GM18502 (cell line): Measurements from ENCODE around the gene IGLL5.

Experiments
- ATAC-seq: cut with Tn5 transposase; IDR thresholded peaks from one replicate; pipeline ENCODE4 v1.9.1; 2021; ENCODE audit warnings: mild to moderate bottlenecking; ENCODE audit not compliant: unreplicated experiment, poor library complexity

Gene IGLL5

GRCh38 chr22:22935056-22935545 lies 47.5 kb downstream of the IGLL5 start:
- peak; percentile 37 for ATAC-seq

GRCh38 chr22:22935546-22936157 lies 48.0 kb downstream of the IGLL5 start:
- peak; percentile 84 for ATAC-seq

DNA sequence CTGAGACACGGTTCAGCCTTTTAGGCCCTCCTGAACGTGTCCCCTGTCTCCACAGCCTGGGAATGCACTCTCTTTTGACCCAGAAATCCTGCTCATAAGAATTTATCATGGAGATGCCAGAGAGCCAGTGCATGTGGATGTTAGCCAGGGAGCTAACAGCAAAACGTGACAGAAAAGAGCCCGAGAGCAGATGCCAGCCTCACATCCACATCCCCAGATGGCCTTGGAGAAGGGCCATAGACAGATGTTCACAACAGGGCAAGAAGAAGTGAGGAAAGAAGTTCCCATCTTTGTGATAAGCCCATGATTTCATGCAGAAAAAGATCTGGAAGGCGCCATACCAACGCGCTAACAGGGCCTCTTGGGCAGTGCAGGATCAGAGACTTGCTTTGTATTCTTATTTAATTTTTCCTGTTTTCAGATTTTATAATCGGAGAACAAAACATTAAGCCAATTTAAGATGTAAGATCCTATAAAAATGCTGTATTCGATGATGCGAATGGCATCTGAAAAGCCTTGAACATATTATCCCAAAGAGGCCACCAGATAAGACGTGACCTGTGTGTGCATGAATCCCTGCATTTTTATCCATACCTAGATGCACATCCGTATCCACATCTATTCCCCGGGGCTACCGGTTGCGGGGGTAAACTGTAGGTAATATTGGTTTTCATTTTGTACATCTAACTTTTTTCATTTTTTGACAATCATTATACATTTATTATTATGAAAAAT lies 48.7 kb downstream of the IGLL5 start:
- ATAC-seq: no peak

- ATAC-seq: no peak
These were observed 49.5 kb downstream of the IGLL5 start for GRCh38 chr22:22936915-22937656.

DNA sequence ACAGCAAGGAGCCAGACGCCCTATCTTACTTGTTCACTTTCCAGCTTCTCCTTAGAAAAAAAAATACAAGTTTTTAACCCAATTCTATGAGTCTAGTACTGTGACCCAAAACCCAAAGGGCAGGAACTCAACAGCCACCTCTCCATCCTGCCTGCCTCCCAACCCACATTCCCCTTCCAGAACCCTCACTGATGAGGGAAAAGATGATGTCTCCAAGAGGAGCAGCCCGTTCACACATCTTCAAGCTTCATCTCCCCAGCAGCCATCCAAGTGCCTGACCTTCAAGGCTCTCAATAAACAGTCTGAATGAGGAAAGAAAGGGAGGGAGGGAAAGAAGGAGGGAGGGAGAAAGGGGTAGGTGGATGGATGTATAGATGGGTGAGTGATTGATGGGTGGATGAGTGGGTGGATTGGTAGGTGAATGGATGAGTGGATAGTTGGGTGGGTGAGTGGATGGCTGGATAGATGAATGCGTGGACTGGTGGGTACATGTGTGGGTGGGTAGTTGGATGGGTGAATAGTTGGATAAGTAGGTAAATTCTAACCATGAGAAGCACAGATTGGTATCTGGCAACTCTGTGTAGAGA lies 50.4 kb downstream of the IGLL5 start:
- no peak for ATAC-seq

DNA sequence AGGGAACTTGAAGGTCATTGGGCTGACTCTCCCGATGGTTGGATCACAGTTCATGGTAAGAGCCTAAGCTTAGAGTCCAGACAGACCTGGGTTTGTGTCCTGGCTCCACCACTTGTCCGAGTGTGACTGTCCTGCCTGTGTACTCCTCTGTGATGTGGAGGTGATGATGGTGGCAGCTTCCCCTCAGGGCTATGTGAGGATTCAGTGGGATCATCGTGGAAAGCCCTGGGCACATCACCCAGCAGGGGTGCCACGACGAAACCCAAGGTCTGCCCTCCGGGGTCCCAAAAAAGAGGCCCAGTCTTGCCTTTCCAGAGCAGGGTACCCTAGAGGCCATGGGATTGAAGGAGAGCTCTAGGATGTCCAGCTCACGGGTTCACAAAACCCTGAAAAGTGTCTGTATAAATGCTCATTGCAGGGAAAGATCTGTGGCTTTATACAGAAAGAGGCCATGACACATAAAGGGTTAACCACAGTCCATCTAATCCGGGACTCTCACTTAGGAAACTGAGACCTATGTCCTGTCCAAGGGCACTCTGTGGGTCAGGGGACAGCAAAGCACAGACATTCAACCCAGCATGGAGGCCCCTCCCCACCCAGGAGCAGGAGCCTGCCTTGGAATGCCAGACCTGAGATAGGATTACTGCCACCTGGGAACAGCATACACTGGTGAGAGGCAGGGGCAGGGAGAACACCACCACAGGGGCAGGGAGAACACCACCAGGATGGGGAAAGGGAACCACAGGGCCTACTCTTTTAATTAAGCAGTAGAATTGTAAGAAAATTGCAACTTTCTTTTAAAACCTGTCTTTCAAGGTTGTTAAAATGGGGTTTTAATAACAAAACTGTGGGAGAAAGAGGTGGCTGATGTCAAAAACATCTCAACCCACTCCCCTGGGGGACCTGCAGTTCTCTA lies 51.3 kb downstream of the IGLL5 start:
- no peak for ATAC-seq

DNA sequence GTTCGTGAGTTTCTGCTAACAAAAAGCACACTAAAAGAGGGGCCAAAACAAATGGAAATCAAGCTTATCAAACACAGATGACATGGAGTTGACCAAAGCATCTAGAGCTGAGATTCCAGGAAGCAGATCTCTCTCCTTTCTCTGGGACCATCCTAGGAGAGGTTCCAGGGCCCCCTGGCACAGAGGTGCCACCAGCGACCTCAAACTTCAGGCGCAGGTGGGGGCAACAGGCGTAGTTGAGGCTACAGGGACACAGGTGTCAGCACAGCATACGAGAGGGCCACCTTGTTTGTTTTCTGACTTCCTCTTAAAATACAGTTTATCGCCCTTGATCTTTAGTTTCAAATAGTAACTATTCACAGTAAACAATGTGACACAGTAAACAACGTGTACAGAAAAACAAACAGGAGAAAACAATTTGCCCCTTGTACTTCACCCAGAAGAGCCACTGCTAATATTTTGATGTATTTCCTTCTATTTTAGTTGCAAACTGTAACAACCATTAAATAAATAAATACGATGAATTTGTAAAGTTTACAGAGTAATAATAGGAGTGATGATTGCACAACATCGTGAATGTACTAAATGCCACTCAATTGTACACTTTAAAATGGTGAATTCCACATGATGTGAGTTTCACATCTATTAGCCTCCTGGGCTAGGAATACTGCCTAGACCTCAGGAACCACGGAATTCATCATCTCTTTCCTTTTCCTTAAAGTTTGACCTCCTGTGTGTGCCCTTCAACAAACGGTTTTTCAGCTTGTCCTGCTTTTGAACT lies 52.2 kb downstream of the IGLL5 start:
- ATAC-seq: no peak

DNA sequence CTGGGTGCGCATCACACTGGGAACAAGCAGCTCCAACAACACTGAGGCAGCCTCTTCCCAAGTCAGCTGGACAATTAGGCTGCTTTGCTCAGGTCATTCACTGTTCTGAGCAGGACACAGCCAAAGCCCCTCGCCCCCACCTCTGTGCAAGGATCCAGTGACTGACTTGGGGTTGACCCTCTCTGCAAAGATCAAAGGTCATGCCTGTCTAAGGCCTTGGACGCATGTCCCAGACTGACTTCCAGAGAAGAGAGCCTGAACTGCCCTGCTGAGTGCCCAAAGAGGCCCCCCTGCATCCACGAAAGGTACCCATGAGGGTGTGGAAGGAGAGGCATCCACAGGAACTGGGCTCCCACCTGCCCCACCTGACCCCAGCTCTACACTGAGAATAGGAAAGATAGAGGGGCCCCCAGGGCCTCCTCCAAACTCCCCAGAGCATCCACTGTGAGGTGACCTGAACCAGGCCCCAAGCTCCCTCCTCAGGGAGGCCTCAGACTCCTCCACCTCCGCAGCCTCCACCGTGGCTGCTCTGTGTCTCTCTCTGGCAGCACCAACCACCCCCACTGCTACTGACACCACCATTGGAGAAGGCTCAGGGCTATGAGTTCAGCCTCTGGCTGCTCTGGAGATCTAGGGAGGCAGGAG lies 53.5 kb downstream of the IGLL5 start:
- ATAC-seq: no peak

GRCh38 chr22:22941831-22942510 lies 54.4 kb downstream of the IGLL5 start:
- ATAC-seq: no peak

DNA sequence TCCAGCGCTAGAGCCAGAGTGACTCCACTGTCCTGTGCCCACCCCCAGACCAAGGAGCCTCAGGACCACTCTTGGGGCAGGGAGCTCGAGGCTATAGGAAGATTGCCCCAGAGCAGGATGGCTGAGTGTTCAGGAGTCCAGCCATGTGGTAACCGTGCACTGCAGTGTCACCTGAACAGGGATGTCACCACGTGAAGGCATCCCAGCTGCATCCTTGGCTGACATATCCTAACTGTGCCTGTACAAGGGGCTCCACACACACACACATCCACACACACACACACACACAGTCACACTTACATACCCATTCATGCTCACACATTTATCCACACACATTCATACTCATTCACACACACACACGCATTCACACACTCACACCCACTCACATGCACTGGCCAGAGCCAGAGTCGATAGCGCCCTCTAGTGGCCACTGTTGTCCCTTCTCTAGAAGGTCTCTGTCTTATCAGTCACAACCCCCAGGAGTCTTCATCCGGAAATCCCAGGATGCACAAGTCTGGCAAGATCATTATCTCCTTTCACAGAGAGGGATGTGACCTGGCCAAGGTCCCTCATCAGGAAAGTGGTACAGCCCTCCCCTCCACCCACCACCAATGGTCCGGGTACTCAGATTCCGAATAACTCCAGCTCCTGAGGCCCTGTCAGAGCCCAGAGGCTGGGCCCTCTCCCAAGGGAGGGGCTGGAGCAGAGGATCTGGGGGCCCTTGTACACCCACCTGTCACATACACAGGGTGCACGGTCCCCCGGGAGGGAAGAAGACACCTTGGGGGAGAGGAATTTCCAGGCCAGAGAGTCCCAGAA lies 55.1 kb downstream of the IGLL5 start:
- no peak for ATAC-seq

DNA sequence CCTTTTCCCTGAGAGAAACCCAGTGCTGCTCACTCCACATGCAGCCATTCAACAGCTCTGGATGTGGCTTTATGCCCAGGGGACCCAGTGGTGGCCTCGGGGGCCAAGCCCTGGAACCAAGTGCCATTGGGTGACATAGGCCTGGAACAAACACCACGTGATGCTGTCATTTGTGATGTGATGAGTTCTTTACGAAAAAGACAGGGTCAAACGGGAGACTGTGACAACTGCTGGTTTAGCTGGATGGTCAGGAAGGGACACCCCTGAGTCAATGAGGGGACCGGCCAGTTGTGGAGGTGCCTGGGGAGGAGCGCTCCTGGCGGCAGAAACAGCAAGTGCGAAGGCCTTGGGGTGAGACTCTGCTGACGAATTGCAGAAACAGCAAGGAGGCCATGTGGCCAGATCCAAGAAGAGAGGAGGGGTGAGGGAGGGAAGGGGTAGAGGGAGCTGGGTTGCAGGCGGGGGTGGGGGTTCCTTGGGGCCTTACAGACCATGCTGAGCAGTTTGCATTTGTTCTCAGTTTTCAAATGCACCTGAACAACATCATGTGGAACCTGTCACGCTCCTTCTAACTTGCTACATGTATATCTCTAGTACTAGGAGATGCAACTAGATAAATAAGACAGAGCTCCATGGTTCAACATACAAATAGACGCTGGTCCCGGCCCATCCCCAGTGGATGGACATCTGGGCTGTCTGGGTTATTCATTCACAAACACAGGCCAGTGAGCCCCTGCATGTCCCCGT lies 56.1 kb downstream of the IGLL5 start:
- no peak for ATAC-seq

DNA sequence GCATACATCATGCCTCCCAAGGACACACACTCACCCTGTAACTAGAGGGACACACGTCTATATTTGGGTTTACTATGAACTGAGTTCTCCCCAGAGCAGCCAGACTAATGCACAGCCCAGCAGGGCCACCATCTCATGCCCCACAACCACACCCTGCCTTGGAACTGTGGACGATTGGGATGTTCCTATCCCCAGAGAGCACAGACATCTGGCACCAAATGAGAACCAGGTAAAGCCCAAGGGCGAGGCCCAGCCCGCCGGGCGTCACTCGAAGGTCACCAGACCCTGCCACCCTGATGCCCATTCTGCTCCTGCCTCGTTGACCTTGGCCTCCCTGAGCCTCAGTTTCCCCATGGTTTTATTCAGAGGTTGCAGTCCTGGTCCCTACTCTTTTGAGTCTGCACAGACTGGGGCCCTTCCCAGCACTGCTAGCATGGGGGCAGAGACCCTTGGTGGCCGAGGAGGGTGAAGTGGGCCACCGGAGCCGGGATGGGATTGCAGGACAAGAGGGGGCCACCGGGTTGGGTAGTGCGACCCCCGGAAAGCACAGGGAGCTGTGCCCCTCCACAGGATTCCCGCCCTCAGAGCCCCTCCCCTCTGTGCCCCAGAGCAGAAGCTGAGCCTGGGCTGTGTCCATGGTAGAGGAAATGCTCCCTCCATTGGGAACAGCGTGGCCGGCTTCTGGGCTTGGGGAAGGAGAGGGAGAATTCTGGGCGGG lies 56.8 kb downstream of the IGLL5 start:
- ATAC-seq: no peak

- ATAC-seq: no peak
These were observed 57.6 kb downstream of the IGLL5 start for GRCh38 chr22:22945195-22945594.
